HG03095 (cell line): ENCODE results near the gene TUSC2.
"Not testable (repeated sequence)": the region's sequence is repeated elsewhere in the genome, so short reads cannot be mapped to it uniquely, and the experiment has no call there.

Experiments
- ATAC-seq: cut with Tn5 transposase; IDR thresholded peaks from one replicate; pipeline ENCODE4 v1.9.1; 2021; ENCODE audit warnings: moderate library complexity; ENCODE audit not compliant: unreplicated experiment

Gene TUSC2

DNA sequence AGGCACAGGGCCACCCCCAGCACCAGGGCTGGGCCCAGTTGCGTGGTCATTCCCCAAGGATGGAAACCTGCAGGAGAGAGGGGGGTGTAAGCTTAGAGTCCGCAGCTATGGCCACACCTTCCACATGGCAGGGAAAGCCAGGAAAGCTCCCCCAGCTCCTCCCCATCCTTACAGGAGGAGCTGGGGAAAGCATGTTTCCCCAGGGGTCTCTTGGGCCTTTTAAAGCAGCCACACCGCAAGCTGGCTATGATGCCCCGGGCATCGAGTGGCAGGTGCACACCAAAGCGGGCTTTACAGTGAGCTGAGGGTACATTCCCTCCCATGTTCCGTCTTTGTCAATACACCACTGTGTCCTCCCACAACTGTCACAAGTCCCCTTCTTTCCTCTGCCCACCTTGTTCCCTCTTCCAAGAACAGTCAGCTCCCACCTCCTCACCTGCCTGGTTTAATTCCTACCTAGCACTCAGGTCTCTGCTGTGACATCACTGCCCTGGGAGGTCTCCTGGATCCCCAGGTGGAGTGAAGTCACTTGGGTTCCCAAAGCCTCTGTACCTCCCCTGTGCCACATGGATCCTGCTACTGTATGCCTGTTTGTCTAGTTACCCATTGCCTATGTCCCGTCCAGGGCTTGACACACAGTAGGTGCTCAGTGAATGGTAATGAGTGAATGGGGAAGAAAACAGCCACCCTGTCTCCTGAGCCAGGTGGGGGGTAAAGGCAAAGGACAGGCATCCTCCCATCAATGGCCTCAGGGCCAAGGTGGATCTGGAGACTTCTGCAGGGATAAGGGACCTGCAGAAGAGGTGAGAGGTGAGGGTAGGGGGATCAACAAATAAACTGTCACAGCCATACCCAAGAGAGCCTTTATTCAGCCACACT is 32.2 kb downstream of the TUSC2 start:
- no peak for ATAC-seq

DNA sequence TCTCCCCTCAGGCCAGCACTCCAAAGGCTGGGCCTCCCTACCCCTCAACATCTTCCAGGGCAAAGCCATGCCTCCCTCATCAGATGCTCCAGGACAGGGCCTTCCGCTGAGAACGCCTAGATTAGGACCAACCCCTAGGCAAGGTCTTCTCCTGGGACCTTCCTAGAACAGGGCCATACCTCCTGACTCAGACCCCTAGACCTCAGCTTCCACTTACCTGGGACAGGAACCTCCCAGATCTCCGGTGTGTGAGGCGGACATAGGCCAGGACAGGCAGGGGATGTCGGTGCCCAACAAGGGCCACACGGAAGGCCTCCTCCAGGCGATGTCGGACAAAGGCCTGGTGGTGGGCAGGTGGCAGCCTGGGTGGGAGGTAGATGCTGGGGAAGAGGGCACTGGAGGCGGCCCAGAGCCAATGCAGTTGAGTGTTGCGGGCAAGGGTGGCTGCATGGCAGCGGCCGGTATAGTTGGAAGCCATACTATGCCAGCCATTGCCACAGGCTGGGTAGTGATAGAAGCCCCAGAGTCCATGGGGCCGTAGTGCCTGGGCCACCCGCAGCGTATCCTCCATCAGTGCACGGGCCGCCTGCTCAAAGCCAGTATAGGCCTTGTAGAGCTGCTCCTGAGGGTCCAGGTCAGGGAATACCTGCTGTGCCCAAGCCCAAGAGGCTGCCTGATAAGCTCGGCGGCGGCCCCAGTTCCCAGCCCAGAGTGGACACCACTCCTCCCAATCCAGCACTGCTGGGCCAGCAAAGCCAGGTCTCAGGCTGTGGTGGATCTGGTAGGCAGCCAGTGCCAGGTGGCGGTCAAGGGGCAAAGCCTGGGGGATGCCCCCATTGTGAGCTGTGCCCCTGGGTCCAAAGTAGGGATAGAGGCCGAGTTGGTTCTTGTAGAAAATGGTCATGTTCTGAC is 33.3 kb downstream of the TUSC2 start:
- no peak for ATAC-seq

DNA sequence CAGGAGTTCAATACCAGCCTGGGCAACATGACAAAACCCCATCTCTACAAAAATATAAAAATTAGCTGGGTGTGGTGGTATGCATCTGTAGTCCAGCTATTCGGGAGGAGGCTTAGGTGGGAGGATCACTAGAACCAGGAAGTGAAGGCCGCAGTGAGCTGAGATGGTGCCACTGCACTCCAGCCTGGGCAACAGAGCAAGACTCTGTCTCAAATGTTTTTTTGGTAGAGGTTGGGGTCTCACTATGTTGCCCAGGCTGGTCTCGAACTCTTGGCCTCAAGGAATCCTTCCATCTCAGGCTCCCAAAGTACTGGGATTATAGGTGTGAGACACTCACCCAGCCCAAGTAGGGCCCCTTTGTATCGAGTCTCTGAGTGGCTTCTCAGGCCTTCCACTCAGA is 33.9 kb downstream of the TUSC2 start:
- no peak for ATAC-seq

DNA sequence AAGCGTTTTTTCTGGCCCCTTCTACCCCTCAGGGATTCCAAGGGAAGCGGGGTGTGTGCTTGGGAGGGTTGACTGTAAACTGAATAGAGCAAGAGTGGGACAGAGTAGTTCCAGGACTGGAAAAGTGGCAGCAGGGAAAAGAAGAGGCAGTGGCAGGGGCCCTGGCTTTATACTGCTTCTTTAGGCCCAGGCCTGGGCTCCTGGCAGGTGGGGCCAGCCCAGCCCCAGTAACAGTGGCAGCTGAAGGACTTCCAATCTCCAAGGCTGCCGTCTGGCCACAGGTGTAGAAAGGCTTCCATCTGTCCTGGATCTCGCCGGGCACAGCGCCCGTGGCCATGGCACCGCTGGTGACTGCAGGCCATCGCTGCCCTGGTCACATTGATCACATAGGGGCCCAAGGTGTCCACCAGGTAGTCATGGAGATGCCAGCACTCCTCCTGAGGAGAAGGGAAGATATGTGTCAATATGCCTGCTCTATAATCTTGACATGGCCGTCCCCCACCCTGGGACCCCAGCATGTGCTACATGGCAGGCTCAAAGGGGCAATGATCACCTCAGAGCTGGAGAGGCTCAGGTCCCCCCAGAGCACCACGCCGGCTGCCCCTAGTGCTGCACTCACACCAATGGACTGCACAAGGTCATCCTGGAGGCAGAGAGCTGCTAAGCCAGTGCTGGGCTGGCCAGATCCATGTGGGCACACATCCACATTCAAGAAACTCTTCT is 34.8 kb downstream of the TUSC2 start:
- ATAC-seq = no peak

DNA sequence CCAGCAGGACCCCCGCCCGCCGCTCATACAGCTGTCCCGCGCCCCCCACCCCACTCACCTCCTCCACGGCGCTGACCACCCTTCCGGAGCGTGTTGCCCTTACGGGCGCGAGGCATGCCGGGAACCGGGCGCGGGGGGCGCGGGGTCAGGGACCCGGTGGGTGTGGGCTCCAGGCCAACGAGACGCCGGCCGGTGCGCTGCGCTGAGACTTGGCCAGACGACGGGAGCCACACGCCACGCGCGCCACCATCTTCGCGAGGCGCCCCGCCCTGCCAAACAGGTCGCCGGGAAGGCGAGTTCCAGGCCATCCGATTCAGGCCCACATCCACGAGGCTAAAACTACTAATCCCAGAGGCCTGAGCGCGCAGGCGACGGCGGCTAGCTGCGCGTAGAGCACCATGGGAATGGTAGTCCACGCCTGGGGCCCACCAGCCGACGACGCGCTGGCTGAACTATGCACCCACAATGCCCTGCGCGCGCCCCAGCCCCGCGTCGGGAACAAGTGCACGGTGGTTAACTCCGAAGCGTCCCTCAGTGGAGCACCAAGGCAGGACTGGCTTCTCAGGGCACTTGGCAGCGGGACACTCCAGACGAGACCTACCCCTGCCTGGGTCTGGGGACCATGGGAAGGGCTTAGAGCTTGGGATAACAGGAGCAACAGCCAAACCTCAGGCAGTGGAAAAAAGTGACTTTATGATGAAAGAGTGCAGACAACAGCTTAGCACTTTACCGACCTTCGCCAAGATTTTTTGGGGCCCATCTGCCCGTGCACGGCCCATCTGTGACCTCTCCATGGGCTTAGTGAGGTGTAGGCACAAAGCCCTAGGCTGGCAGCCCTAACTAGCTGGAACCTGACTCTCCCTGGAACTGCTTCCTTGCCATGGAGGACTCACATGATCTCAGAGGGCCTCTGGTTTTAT is 35.6 kb downstream of the TUSC2 start, which contains the start of gene IFRD2:
Gene IFRD2, minus strand, starts transcription at position 271 of the 920 bp plus-strand sequence. Its CDS starts 155 bp downstream, at position 116.
- ATAC-seq = peak; percentile 85

DNA sequence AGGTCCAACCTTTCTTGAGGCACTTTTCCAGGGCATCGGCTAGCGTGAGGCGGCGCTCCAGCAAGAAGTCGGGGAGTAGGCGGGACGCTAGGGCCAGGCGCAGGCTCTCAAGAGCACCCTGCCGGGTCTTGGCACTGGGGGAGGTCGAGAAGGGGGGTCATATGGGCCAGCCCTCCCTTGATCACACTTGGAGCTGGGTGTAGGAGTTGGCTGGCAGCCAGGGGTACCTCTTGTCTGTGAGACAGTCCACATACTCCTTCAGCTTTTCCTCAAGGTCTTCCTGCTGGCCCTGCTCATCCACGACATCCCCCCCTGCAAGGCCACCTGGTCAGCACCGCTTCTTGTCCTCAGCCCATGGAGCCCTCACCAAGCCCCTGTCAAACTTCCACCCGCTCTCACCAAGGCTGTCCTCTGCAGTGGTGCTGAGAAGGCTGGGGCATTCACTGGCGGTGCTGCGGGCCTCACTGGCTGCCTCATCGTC is 37.8 kb downstream of the TUSC2 start:
- ATAC-seq = no peak

DNA sequence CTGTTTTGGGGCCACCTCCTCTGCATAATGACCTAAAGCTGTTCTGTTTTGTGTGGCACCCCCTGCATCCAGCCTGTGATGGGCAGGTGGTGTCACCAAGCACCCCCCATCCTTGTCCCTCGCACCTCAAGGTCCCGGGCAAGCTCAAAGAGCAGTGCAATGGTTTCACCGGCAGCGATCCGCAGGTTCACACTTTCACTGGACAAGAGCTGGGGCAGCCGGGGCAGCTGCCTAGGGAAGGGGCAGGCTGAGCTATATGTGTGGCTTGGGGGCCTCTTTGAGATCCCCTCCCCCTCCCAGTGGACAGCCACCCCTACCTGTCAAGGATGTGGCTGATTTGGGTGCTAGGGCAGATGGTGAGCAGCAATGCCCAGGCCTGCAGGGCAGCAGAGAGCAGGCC is 38.9 kb downstream of the TUSC2 start:
- no peak for ATAC-seq

DNA sequence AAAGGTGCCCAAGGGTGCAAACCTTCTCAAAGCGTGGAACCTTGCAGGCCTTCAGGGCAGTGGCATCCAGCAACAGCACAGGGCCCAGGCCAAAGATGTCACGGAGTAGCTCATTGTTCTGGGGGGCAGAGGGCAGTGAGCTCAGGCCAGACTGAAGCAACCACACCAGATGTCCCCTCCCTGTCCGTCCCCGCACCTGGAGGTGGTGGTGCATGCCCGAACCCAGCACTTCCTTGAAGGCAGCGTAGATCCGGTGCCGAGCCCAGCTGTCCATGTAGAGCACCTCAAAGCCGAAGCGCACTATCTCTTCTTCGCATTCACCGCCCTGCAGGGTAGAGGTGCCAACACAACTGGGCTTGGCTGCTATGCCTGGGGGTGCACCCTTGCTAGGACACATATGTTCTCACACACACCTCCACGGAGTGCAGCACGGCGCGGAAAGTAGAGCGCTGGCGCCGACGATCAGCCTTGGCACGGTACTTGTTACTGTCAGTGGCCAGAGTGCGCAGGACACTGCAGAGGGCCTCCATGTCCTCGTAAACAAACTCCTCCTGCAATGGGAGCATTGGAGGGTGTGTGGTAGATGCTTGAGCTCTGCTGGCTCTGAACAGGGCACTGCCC is 39.5 kb downstream of the TUSC2 start:
- ATAC-seq = no peak

DNA sequence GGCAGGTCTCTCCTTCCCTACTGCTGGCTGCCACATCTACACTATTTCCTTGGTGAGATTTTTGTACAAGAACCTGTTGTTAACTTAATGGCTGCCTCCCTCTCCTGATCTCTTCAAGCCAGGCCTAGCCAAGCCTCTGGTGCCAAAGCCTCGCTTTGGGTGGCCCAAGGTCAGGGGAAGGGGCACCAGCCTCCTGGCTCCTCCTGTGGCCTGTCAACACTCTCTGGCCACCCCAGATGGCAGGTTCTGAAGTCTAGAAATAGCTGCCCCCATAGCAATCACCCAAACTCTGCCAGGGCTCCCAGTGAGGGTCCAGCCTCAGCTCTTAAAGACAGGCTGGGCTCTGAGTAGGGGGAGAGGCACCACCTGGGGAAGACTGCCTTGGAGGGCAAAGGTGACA is 40.8 kb downstream of the TUSC2 start:
- ATAC-seq = no peak

DNA sequence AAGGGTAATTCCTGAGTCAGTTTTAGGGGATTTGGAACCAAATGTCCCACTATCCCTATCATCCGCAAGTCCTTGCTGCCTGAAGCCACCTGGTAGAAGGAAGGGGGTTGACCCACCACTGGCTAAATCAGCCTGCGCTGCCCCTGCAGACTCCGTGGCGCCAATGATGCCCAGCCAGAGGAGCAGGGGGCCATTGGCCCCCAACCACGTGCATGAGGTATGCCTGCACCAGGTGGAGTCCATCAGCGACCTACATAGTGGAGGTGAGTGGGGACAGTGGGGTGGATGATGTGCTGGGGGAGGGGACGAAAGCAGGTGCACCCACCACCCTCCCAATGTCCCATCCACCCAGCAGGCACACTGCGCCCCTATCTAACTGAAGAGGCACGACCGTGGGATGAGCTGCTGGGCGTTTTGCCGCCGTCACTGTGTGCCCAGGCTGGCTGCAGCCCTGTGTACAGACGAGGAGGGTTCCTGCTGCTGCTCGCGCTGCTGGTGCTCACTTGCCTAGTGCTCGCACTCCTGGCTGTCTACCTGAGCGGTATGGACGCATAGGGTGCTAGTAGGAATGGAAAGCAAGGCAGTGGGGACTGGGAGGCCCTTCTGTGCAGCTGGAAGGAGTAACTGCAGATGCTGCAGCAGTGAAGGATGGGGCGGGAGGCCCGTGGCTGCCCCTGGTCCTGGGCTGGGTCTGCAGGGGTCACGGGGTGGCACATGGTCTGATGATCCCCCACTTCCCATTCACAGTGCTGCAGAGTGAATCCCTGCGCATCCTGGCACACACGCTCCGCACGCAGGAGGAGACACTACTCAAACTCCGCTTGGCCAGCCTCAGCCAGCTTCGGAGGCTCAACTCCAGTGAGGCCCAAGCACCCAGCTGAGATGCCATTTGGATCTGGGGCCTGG is 41.4 kb downstream of the TUSC2 start:
- no peak for ATAC-seq

DNA sequence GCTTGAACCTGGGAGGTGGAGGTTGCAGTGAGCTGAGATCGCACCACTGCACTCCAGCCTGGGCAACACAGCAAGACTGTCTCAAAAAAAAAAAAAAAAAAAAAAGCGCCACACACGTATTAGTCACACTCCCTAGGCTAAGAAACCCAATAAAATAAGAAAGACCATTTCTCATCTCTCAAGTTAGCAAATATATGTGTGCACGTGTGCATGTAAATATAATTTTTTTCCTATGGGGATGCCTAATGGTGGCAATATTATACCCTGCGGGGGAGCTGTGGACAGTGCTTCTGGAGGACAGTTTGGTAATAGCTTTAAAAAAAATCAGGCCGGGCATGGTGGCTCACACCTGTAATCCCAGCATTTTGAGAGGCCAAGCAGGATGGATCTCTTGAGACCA is 43.9 kb downstream of the TUSC2 start:
- ATAC-seq = not testable (repeated sequence)

DNA sequence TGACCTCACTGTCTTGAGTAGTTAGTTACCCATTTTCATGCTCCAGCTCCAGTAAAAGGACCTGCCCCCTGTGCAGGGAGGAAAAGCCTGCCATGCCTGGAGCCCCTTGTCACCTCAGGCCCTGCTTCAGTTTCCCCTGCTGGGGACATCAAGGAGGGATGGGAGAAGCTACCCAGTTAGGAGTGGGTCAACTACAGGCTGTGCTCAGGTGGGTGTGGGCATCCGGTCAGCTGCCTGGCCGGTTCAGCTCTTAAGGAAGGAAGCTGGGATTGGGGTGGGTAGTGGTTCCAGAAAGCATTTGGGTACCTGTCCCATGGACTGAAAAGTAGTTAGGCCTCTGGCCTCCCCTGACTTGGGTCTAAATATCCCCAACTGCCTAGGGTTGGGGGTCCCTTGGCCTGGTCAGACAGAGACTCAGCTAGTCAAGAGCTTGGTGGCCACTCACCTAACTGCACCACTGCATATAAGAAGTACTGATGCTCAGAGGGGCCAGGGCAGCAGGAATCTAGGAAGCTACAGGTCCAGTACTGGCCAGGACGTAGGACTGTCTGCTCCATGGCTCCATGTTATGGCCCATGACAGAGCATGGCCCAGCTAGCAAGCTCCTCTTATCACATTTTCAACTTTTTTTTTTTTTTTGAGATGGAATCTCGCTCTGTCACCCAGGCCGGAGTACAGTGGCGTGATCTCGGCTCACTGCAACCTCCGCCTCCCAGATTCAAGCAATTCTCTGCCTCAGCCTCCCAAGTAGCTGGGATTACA is 48.6 kb downstream of the TUSC2 start:
- ATAC-seq = no peak

DNA sequence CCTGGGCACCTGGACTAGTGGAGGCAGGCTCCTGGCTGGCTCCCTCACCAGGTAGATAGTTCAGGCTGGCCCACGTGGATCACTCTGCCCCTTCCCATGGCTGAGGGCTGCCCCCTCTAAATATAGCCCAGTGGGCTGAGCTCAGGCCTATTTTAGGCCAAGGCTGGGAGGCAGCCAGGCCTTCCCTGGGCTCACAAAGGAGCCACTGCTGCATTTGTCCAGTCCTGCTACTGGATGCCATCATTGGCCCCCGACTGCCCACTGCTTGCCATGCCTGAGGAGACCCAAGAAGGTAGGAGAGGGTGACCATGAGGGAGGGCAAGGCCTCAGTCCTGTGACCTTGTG is 49.2 kb downstream of the TUSC2 start, which contains the start of gene LSMEM2:
Gene LSMEM2, plus strand, starts transcription at position 208 of the 345 bp plus-strand sequence. Its CDS starts 27 bp downstream, at position 235.
- ATAC-seq = no peak

DNA sequence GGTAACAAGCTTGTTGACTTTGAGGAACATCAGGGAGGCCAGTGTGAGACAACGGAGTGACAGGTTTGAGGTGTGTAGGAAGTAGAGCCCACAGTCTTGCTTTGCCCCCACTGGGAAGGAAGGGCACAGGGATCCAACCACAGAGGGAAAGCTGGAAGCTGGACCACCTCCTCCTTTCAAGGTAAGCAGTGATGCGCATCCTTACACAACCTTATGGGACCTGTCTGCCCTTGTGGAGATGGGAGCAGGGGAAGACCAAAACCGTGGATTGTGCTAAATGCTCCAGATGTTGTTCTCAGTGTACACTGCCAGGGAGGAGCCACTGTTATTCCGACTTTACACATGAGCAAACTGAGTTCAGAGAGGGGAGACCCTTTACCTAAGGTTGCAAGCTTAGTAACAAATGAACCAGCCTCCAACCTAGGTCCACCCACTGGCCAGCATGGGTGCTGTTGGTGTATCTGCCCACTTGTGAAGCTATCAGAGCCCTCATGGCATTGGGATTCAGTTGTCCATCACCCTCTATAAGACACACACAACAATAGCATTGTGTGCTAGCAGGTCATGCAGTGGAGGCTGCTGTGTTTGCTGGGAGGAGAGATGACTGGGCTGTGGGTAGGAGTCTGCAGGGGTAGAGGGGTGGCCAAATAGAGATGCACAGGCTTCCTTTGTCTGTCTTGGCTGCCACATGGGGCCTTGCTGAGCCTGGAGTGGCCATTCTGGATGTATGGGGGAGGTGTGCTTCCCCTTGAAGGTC is 49.7 kb downstream of the TUSC2 start:
- ATAC-seq = no peak

DNA sequence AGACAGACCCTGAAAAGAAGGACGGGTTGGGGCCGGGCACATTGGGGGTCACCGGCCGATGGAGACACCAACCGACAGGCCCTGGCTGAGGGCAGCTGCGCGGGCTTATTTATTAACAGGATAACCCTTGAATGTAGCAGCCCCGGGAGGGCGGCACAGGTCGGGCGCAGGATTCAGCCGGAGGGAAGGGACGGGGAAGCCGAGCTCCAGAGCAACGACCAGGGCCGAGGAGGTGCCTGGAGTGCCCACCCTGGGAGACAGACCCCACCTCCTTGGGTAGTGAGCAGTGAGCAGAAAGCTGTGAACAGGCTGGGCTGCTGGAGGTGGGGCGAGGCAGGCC is 51.3 kb downstream of the TUSC2 start:
- ATAC-seq = no peak

DNA sequence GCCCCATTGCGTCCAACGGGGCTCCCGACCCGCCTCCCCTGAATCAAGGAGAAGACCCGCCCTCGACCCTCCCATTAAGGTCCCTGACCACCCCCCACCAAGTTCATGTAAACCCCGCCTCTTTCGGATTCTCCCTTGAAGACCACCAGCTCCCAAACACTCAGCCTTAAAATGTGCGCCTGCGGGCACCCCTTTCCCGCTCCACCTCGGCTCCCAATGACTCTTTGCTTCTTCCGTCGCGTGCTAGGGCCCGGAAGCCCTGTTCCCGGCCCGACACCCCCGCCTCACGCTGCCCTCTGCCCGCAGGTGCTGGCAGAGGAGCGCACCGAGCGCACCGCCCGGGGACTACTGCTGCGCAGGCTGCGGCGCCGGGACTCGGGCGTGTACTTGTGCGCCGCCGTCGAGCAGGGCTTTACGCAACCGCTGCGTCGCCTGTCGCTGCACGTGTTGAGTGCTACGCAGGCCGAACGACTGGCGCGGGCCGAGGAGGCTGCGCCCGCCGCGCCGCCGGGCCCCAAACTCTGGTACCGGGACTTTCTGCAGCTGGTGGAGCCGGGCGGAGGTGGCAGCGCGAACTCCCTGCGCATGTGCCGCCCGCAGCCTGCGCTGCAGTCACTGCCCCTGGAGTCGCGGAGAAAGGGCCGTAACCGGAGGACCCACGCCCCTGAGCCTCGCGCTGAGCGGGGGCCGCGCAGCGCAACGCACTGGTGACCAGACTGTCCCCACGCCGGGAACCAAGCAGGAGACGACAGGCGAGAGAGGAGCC is 51.8 kb downstream of the TUSC2 start:
- no peak for ATAC-seq
